ELR (cell line): ENCODE measurements around the gene HAL.

Source experiments
- DNase-seq: peaks from one replicate; pipeline ENCODE4 v3.0.0-alpha.2; 2015; ENCODE audit warnings: low read depth

The HAL gene

DNA sequence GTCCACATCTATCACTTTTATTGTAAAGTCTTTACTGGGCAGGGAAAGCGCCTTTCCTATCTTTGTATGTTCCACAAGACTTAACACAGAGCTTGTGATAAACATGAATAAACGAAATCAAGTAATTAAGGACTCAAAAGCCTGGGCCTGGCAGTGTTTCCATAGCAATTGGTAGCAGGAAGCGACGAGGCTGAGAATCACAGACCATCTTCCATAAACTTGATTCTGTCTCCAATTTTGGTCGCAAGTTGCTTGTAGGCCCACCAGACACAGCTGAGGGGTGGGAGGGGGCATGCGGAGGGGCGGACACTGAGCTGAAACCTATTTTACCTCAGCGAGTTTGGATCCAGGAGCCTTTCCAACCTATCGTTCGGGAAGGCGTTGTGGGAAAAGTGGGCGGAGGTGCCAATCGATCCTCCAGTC, 54.0 kb downstream of the HAL start:
- no peak for DNase-seq

DNA sequence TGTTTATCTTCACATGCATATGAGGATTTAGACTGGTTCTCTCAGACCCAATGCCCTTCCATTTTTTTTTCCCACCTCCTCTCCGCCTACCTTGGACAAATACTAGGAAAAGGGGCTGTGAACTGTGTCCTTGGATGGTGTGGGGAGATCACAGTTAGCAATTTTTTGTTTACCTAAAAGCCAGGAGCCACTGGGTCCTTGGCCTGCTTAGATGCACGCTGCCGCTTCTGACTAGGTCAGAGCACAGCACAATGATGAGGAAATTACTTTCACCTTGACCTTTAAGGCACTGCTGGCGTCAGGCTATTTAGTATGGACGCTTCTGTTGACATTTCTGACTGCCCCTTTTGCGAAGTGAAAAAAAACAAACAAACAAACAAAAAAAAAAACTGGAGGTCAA, 55.6 kb downstream of the HAL start:
- no peak for DNase-seq
